Amniotic epithelial cell (primary cell): ENCODE results near the gene ERC1.
A peak's percentile ranks its signal among the peaks of the same experiment; 100 is the strongest.
"Not testable (repeated sequence)": the region's sequence is repeated elsewhere in the genome, so short reads cannot be mapped to it uniquely, and the experiment has no call there.

Experiments used
- DNase-seq: peaks from one replicate; pipeline ENCODE4 v3.0.0-alpha.2; 2010; ENCODE audit warnings: low read depth

Gene ERC1

DNA sequence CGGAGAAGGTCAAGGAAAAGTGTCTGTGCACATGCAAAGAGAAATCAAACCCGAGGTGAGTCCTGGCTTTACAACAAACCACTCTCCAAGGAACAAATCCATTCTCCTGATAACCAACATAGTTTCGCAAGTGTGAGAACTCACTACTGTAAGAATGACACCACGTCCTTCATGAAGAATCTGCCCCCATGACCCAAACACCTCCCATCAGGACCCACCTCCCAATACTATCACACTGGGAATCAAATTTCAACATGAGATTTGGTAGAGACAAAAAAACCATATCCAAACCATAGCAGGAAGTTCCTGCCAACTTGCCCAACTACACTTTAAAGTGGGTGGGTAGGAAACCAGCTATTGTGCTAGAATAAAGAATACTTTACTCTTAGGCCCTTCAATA, 2.4 kb upstream of the ERC1 start:
- DNase-seq = peak; percentile 65

DNA sequence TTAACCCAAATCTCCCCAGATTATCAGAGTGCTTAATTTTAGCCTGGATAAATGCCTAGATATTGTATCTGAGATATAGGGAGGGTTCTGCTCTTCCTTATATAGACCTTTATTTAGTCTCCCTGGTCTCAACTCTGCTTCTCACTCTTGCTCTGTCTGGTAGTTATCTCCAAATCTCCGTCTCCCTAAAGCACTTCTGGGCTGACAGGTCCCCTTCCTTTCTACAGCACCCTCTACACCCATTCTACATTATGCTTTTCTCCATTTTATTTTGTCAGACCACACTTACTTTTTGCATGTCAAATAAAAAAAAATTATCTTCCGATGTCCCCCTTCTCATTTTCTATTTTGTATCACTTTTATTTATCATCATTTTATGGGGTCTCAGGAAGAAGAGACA, 2.0 kb upstream of the ERC1 start:
- DNase-seq = no peak

DNA sequence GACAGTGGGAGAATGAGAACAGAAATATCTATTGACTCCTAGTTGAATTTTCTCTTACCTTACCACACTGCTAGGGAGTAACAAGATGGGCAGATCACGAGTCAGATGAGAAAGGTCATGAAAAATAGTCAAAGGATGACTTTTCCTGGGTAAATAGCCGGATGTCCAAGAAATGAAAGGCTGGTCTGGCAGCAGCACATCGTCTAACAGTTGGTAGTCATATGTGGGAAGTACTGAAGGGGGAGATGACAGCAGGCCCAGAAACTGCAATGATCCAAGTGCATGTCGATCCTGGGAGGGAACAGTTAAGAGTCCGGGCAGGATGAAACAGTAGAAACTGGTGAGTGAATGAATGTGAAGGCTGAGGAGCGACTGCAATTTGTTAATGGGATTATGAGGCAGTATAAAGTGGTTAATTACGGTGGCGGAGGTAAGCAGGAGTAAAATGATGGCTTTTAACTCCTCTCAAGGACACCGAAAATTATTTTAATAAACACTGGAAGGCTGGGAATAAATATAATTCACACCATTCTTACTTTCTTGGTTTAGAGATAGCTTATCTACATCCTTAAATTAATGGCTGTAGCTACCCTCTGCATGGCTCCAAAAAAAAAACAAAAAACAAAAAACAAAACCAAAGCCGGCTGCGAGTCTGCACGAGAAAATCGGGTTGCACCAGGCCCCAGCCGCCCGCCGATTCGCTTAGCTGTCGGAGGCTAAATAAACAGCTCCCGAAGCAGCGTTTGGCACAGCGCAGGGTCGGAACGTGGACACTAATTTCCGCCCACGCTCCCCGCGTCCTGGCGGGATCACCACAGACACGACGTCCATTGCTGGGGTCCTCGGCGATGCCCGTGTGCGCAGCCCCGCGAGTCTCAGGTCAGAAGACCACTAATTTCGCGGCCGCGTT, 1.0 kb upstream of the ERC1 start:
- DNase-seq = peak; percentile 87

DNA sequence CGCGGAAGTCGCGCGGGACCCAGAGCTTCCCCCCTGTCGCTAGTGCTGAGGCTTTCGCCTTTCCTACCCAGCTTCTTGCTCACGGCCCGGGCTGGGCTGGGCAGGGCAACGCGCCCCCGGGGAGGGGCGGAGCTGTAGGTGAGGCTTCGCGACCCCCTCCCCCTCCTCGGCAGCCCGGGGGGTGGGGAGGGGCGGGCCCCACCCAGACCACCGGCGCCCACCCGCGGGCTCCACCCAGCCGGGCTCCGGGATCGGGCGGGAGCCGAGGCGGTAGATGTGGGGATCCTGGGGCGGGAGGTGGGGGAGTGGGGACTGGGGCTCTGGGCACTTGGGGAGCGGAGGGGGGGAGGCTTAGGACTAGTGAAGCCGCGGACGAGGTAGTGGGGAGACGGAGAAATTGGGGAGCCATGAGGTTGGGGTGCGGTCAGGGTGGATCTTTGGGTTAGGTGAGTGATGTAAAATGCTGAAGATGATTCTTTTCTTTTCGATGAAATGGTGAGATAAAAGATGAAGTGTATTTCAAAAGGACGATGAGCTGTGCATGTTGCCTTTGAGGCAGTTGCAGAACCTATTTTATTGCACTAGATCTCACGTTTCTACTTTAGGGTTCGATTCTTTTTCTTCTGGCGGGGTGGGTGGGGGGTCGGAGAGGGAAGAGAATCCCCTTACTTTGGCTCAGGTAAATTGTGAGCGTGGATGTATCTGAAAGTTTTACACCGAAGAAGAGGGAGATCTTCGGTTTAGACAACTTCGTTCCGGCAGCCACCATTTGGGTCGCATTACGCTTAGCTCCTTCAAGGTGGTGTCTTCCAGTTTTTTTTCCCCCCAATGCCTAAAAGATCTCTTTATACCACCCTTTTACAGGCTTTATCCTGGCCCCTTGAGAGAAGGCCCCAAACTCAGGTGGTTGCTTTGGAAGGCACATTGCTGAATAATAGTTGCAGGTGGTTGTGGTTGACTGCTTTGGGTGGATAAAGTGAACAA, 619 bp downstream of the ERC1 start:
- DNase-seq = peak; percentile 24

GRCh38 chr12:992647-993046, 1.6 kb downstream of the ERC1 start:
- DNase-seq = no peak

- DNase-seq = no peak
Measured at GRCh38 chr12:996881-997280, 5.9 kb downstream of the ERC1 start.

- no peak for DNase-seq
Measured at GRCh38 chr12:997505-997904, 6.5 kb downstream of the ERC1 start.

DNA sequence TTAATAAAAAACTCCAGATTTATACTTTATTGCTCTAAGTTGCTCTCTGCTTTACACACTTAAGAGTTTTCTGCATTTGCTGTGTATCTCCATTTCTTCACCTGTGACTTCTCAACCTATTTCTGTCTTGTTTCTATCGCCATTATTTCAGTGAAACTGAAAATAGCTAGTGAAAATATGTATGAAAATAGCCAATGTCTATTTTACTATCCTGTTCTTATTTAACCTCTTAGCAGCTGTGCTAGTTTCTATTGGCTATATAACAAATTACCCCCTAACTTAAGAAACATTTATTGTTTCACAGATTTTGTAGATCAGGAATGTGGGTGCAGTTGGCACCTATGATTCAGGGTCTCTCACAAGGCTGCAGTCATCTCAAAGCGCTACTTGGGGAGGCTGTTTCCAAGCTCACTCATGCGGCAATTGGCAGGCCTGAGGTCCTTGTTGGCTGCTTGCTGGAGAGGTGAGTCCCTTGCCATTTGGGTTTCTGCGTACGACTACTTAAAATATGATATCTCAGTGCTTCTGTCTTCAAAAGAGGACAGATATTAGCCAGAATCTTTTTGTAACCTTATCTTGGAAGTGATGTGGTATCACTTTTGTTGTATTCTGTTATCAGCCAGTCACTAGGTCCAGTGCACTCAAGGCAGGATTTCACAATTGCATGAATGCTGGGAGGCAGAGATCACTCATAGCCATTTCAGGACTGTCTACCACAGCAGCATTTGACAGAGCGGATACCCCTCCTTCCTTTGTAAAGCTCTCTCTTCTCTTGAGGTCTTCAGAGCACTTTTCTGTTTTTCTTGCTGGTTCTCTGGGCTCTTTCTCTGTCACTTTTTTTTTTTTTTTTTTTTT, 7.2 kb downstream of the ERC1 start:
- DNase-seq = peak; percentile 77

- DNase-seq = not testable (repeated sequence)
Measured at GRCh38 chr12:999736-1000135, 8.7 kb downstream of the ERC1 start.

DNA sequence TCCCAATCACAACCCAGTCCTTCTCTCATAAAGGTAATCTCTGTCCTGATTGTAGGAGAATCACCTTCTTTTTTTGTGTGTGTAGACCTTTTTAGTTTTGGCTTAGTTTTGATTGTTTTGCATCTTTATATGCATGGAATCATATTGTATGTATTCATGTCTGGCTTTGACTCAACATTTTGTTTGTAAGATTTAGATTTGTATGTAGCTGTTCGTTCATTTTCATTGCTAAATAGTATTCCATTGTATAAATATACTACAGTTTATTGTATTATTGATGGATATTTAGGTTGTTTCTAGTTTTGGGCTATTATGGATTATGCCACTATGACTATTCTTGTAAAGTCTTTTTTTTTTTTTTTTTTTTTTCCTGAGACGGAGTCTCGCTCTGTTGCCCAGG, 10.5 kb downstream of the ERC1 start:
- DNase-seq = no peak

GRCh38 chr12:1003600-1004271, 12.7 kb downstream of the ERC1 start:
- DNase-seq = no peak

DNA sequence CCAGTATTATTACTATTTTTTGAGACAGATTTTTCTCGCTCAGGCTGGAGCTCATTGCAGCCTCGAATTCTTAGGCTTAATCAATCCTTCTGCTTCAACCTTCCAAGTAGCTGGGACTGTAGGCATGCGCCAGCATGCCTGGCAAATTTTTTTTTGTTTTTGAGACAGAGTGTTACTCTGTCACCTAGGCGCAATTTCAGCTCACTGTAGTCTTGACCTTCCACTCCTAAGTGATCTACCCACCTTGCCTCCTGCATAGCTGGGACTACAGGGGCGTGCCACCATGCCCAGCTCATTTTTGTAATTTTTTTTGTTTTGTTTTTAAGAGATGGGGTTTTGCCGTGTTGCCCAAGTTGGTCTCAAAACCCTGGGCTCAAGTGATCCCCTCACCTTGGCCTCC, 15.2 kb downstream of the ERC1 start:
- DNase-seq = no peak

DNA sequence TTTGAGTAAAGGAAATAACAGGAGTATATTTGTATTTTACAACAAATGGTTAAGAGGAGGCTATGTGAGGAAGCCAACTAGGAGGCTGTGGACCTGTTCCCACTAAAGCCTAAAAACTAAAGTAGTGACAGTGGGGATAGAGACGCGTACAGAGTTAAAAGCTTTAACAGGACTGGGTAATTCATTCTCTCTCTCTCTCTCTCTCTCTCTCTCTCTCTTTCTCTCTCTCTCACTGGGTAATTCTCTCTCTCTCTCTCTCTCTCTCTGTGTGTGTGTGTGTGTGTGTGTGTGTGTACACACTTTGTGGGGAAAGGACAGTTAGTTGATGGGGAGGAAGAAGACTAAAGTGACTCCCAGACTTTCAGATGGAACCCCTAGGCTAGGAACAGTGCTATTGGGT, 16.3 kb downstream of the ERC1 start:
- DNase-seq = no peak

GRCh38 chr12:1007994-1008393, 17.0 kb downstream of the ERC1 start:
- no peak for DNase-seq

DNA sequence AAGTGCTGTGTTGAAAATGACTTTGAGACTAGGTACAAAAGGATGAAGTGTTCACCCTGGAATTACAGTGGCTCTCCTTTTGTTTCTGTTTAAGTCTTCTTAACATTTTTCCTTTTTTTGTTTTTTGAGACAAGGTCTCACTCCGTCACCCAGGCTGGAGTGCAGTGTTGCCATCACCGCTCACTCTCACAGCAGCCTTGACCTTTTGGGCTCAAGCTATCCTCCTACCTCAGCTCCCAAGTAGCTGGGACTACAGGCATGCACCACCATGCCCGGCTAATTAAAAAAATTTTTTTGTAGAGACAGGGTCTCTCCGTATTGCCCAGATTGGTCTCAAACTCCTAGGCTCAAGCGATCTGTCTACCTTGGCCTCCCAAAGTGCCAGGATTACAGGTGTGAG, 20.1 kb downstream of the ERC1 start:
- DNase-seq = no peak

GRCh38 chr12:1013618-1014489, 22.8 kb downstream of the ERC1 start:
- DNase-seq = peak; percentile 84

DNA sequence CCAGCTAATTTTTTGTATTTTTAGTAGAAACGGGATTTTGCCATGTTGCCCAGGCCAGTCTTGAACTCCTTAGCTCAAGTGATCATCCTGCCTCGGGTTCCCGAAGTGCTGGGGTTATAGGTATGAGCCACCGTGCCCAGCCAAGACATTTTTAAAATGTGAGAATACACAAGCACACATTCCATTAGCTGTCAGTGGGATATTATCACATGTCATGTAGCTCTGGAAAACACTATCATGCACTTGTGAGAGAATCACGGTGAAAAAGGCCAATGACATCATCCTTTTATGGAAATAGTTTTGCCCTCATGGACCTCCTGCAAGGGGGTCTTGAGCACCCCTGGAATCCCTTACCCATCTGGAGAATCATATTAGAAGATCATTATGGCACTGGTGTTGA, 28.3 kb downstream of the ERC1 start:
- no peak for DNase-seq

DNA sequence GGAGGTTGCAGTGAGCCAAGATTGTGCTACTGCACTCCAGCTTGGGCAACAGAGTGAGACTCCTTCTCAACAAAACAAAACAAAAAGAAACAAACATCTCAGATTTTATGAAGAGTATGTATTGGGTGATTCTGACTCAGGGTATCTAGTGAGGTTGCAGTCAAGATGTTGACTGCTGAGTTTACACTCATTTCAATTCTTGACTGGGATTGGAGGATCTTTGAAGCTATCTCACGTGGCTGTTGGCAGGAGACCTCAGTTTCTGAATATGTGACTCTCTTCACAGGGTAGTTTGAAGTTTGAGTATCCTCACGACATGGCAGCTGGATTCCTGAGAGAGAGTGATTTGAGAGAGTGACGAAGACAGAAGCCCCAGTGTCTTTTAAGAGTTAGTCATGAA, 29.4 kb downstream of the ERC1 start:
- no peak for DNase-seq

- peak; percentile 60 for DNase-seq
Measured at GRCh38 chr12:1022032-1022970, 31.3 kb downstream of the ERC1 start.
